HG03571 (cell line): ENCODE measurements around the gene TCHP.

Experiments
- ATAC-seq: cut with Tn5 transposase; IDR thresholded peaks from one replicate; pipeline ENCODE4 v1.9.1; 2021; ENCODE audit not compliant: unreplicated experiment

Gene TCHP

DNA sequence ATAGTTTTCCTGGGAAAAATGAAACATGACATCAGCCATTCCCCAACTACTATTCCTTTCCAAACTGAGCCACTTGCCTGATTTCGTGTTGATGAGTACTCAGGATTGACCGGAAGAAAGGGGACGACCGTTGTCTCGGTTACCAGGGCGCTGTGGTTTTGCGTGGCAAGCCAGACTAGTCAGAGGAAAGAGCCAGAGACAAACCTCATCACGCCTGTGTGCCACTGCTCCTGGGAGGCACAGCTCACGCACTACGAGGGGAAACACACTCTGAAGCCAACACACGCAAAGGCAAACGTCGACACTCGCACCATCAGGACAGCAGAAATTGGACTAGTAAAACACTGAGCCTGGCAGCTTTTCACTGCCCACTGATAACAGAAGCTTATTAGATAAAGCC, 61.1 kb downstream of the TCHP start:
- ATAC-seq = no peak

DNA sequence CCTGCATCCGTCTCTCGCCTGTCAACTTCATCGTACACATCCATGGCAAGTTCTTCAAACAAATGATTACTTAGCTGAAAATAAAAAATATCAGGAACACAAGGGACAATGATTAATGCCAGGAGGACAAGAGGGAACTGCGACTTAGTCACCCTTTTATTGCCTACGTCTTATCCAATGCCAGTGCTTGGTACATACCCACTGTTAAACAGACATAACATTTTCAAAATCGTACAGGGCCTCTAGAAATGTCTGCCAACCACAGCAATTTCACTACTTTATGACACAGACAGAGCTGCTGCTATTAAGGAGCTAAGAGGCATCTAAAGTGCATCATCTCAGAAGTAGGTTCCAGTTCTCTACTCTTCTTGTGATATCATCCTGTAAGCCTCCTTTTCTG, 61.5 kb downstream of the TCHP start:
- ATAC-seq = no peak

DNA sequence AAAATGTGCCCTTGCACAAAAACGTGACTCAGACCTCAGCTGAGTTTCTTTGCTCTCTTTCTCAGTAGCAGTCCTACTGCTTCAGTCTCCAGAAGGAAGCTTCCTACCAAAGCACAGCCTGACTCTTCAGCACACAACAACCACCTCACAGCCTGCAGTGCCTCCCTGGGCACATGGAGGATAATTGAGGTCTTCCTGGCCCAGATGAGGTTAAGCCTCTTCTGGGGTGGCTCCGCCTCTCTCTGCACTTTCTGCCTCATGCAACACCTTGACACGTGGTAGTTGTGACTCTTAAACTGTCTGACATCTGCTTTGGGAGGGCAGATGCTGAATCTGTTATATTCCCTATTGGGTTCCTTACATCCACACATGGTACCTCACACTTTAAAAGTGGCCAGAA, 62.3 kb downstream of the TCHP start:
- no peak for ATAC-seq

DNA sequence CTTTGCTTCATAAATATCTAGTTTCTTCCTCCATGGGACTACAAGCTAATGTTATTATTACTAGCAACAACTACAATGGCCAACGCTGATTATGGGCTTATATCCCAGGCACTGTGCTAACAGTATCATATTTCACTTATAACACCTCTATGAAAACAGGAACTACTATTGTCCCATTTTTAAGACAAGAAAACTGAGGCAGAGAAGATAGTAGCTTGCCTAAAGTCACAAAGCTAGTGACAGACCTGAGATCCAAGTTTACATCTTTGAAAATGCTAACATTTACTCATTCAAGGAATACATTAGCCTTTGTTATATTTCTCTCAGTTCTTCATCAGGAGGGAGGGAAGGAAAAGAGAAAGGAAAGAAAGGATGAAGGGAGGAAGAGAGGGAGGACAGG, 63.3 kb downstream of the TCHP start:
- ATAC-seq = no peak

DNA sequence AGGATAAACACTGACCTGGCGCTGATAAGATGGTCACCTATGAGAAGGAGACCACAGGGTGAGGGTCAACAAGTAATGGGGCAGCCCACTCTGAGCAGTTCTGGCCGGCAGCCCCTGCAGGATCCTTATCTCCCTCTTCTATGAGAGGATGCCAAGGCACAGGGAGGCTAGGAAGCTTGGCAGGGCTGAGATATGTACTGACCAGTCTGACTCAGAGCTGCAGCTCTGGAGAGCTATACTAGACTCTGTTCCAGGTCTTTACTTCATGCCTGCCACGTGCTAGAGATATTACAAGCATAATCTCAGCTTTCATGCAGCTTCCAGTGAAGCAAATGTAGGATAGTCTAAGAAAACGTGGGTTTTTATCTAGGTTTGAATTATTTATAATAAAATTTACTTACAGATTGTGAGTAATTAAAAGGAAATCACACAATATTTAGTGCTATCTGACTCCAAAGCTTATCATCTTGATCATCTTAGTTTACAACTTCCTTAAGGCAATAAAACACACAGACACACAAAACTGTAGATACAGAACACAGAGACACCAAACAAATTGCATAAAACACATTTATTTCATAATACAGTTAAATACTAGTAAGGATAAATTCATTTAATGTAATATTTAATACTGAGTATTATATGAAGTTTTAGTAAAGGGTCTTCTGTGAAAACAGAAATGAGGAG, 63.8 kb downstream of the TCHP start:
- ATAC-seq = no peak

DNA sequence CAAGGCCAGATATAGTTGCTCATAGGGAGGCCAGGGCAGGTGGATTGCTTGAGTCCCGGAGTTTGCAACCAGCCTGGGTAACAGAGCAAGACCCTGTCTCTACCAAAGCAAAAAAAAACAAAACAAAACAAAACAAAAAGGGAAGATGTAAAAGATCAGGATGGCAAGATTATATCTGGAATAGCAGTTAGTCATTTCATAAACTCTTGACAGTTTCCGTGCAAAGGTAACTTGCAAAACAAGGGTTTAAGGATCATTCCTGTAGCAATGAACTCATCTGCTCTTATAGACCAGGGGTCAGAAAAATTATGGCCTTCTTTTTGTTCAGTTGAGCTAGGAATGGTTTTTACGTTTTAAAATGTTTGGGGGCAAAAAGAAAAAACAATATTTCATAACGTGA, 66.5 kb downstream of the TCHP start:
- ATAC-seq = no peak

DNA sequence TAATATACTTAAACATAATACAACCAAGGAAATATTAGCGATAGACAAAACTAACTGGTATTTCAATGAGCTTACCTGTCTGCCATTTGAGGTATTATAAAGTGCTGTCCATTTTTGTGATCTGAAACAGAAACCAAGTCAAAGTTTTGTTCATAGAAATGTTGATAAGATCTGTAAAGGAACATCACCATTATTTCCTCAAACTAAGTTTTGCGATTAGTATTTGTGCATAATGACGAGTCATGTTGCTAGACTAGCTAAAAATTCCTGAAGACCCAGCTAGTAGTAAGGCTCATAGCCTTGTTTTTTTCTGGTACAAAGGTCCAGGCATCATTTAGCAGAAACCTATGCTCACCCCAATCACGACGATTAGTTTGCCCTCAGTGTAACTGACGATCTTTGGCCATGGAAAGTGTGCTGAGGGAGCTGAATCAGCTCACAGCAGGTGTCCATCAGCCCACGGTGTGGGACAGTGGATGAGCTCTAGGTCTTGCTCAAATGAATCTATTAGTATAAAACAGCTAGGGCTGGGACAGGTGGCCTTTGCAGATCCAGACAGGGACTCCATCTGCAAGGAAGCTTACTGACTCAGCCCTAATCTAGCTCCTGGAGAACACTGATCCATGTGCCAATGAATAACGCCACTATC, 67.4 kb downstream of the TCHP start:
- ATAC-seq = no peak
